Inflammatory macrophage treated with lipopolysaccharide for 1 hour (primary cell): ENCODE results near the gene DNASE1.
"Not testable (repeated sequence)": the region's sequence is repeated elsewhere in the genome, so short reads cannot be mapped to it uniquely, and the experiment has no call there.

Experiments used
- DNase-seq, 2 donors: peaks; one replicate each; pipeline ENCODE4 v3.0.0-alpha.2; 2020 to 2022

Gene DNASE1, protein sequence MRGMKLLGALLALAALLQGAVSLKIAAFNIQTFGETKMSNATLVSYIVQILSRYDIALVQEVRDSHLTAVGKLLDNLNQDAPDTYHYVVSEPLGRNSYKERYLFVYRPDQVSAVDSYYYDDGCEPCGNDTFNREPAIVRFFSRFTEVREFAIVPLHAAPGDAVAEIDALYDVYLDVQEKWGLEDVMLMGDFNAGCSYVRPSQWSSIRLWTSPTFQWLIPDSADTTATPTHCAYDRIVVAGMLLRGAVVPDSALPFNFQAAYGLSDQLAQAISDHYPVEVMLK

DNA sequence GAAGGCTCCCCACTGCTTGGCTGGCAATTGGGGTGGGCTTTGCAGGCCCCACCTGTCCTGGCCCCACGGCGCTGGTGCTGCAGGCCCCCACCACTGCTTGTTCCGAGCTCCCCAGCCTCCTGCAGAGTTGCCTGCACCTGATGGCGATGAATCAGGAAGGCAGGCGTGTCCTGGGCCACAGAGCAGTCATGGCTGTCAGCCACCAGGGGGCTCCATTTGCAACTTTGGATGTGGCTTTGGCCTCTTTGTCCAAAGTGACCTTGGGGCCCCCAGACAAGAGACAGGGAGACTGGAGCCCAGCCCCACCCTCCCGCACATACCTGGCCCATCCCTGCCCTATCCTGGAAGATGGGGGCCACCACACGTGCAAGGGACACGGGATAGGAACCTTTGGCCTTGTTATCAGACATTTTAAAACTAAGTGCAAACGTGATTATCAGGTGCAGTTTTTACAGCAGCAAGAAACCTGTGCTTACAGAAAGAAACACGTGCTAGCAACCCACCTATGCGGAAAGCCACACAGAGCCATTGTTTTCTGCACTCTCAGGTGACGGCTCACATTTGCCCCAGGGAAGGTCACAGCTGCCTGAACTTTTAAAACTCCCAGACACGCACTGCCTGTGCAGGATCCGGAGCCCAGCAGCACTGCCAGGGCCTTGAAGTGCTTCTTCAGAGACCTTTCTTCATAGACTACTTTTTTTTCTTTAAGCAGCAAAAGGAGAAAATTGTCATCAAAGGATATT lies at the start of gene DNASE1:
TSS of gene DNASE1 (plus strand) at position 443 of the 743 bp plus-strand sequence. CDS start 683 bp downstream, outside the sequence.
- DNase-seq = peak; percentile 47 to 75

DNA sequence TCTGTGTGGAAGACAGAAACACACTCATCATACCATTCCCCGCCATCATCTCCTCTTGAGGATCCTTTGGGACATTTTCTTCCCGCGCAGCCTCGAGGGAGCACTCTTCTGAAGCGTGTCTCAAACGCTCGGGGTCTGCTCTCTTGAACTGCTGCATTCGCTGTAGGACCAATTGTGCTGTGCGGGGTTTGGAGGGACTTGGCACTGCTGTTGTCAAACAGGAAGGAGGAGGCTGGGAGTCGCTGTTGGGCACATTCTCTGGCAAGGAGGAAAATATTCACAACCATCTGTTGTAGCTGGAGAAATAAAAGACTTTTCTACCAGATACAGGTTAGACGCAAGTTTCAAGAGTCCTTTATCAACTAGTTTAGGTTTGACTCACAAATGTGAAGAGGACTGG lies 48.0 kb upstream of the DNASE1 start:
- DNase-seq = no peak

DNA sequence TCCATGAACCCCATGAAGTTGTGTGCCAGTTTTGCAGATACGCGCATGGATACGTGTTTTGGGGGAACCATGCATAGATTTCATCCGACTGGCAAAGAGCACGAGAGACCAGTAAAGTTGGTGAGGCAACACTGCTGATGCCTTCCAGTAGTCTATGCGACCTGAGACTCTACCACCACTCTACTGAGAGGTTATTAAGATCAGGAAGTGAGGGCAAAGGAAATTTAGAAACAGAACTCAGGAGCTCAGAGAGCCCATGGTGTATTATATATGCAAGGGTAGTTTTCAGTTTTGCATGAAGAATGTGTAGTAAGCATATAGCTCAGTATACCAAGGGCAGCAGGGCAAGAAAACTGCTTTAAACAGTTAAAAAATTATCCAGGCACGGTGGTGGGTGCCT lies 47.3 kb upstream of the DNASE1 start:
- DNase-seq = no peak

DNA sequence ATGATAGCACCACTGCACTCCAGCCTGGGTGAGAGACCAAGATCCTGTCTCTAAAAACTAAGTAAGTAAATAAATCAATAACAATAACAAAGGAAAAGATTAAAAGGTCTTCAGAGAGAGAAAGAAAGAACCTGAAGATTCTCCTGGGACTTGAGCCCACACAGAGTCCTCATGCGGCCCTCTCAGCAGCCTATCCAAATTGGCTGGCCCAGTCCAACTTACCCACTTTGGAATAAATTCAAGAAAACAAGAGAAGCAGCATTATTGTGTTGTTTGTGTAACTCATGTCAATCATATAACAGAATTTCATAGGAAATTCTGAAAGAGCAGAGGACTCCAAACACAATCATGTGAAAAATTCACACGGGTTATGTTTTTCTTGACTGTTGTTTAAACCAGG lies 46.9 kb upstream of the DNASE1 start:
- DNase-seq = no peak

DNA sequence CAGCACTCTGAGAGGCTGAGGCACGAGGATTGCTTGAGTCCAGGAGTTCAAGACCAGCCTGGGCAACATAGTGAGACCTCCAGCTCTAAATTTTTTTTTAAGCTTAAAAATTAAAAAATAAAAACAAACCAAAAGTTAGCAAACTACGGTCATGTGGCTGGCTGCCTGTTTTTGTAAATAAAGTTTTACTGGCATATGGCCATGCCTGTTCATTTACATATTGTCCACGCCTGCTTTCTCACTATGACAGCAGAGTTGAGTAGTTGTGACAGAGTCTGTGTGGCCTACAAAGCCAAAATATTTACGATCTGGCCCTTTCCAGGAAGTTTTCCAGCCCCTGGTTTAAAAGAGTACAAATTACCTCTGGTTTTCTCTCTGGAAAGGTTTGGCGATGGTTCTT lies 46.4 kb upstream of the DNASE1 start:
- no peak for DNase-seq

DNA sequence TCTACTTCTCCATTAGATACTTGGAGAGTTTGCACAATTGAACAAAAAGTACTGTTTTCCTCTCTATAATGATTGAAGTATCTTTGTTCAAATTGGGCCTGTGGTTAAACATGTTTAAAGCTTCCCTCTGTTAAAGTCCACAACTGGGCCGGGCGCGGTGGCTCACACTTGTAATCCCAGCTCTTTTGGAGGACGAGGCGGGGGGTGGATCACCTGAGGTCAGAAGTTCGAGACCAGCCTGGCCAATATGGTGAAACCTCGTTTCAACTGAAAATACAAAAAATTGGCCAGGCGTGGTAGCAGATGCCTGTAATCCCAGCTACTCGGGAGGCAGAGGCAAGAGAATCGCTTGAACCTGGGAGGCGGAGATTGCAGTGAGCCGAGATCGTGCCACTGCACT lies 45.5 kb upstream of the DNASE1 start:
- DNase-seq = not testable (repeated sequence)

DNA sequence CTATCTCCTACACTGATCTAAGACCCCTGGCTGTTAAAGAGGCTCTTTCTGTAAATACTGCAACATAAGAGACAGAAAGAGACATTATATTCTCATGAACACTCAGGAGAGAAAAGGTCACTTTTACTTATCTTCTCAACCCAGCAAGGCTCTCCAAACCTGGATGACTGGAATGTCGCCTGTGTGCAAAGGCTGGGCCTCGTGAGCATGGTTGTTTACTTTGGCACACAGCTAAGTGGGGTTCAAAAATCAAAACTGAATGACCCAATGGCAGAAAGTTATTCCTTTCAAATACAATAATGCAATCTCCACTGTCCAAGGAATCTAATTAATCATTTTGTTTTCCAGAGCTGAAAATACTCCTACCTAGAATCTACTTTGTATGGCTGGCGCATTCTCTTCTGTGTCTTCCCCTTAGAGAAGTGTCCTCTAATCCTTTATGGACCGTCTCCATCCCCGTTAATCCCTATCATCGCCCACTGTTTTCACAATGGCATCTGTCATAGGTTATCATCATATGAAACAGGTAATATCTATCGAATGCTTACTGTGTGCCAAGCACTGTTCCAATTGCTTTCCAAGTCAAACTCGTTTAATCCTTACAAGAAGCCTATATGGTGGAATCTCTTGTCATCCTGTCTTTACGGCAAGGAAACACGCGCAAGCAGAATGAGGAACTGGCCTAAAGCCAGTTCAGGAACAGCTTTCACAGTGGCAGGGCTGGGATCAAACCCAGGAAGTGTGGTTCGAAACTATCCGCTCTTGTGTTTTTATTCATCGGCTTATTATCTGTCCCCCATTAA lies 44.4 kb upstream of the DNASE1 start:
- DNase-seq = peak; percentile 36 to 37

DNA sequence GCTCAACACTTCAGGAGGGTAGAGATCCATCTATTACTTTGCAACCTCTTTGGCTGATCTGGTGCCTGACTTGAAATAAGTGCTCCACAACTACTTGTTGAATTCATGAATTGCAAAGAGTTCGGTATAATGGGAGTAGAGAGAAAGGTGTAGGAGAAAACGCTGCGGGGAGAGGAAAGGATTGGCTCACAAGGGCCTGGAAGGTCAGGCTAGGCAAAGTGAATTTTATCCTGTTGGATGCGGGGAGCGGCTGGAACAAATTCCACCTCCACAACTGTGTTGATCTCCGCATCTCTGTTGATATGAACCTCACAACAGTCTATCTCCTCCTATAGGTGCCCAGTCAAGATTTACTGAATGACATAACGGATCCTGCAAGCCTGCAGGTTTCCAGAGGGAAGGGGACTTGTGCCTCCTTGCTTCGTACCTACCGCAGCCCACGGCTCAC lies 43.8 kb upstream of the DNASE1 start:
- DNase-seq = no peak

DNA sequence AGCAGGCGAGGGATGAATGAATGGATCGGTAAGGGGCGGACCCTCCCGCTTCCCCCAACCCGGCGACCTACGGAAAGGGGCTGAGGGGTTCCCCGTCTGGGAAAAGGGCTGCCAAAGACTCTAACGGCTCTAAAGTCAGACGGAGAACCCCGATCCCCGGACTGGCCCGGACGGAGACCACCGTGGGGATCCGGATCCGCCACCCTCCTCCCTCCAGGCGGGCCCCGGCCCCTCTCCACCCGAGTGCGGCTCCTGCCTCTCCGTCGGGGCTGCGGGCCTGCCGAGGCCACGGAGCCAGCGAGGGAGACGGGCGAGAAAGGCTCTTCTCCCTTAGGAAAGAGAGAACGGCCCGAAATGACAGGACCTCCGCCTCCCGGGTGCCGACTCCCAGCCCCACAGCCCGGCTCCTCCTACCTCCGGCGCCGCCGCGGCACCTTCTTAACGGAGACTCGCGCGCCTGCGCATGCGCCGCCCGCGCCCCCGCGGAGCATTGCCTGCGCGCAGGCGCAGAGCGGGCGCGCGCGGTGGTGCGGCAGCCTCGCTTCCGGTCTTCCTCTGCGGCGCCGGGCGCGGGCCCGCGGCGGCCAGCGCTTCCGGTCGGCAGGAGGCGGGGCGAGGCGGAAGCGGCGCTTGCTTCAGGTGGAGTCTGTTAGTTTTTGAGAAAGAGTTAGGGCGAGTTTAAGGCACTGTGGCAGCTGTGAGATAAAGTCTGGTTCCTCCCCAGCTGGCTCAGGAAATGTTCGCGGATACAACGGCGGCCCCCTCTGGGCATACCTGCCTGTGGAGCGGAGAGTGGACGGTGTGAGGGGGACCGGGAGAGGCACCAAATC lies 43.1 kb upstream of the DNASE1 start, which contains the start of gene SLX4:
TSS of gene SLX4 (minus strand) at position 461 of the 830 bp plus-strand sequence. CDS start 2,642 bp downstream, outside the sequence.
- DNase-seq = peak; percentile 87 to 94

DNA sequence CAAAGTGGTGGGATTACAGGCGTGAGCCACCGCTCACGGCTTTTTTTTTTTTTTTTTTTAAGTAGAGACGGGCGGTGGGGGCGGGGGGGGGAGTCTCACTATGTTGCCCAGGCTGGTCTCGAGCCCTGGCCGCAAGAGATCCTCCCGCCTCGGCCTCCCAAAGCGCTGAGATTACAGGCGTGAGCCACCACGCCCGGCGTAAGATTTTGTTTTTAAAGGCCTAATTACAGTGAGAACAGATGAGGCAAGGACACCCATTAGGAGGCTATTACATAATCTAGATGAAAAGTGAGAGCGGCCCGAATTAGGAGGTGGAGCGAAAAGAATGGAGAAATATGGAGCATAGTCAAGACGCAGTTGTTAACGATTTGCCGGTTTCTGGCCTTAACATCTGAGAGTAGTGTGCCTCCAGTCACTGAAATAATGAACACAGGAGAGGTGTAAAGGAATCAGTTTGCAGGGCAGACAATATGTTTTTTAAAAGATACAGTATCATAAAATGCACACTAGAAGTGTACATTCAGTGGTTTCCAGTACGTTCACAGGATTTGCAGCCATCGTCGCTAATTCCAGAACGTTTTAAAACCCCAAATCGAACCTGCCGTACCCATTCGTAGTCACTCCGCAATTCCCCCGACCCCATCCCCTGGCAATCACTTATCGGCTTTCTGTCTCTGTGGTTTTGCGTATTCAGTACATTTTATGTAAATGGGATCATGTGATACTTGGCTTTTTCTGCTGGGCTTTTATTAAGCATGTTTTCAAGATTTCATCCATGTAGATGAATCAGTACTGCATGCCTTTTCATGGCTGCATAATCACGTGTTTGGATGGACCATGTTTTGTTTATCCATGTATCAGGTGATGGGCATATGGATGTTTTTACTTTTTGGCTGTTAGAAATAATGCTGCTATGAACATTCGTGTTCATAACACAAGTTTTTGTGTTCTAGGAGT lies 41.7 kb upstream of the DNASE1 start:
- no peak for DNase-seq

DNA sequence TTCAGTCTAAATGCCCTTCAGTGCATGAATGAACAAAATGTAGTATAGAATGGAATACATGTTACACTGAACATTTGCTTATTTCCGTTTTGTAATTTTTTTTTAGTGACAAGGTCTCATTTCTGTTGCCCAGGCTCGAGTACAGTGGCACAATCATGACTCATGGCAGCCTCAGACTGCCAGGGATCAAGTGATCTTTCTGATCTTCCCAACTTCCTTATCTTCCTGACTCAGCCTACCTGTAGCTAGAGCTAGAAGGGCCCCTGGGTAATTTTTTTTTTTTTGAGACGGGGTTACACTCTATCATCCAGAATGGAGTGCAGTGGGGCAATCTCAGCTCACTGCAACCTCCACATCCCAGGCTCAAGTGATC lies 35.7 kb upstream of the DNASE1 start:
- DNase-seq = peak; percentile 60 to 74

DNA sequence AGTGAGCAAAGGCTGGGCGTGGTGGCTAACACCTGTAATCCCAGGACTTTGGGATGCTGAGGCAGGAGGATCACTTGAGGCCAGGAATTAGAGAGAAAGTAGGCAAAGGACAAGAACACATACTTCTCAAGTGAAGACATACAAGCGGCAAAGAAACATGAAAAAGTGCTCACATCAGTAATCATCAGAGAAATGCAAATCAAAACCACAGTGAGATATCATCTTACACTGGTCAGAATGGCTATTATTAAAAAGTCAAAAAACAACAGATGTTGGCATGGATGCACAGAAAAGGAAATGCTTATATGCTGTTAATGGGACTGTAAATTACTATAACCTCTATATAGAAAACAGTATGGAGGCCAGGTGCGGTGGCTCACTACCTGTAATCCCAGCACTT lies 30.8 kb upstream of the DNASE1 start:
- DNase-seq = no peak

DNA sequence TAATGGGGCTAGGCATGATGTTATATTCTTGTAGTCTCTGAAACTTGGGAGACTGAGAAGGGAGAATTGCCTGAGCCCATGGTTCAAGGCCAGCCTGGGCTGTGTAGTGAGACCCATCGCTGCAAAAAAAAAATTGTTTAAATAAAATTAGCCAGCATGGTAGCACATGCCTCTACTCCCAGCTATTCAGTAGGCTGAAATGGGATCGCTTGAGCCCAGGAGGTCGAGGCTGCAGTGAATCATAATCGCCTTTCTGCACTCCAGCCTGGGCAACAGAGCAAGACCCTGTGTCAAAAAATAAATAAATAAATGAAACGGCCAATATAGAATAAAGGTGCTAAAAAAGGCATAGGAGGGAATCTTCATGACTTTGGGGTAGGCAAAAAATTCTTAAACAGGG lies 29.2 kb upstream of the DNASE1 start:
- DNase-seq = no peak

DNA sequence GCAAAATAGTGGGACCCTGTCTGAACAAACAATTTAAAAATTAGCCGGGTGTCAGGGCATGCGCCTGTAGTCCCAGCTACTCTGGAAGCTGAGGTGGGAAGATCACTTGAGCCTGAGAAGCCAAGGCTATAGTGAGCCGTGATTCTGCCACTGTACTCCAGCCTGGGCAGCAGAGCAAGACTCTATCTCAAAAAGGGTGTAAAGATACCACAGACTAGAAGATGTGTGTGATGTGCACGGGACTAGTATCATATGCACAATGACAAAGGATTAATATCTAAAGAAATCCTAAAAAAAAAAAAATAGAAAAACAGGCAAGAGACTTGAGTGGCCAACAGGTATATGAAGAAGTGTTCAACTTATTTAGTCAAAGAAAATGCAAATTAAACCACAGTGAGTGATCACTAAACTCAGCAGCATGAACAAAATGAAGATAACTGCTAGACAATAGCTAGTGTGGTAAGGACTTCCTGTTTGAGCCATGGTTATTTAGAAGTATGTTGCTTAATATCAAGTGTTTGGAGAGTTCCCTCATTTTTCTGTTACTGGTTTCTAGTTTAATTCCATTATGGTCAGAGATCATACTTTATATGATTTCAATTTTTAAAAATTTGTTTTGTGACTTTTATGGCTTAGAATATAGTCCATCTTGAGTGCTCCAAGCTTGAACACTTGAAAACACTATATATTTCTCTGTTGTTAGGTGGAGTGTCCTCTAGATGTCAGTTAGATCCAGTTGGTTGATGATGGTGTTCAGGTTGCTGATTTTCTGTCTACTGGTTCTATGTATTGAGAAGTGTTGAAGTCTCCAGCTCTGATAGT lies 28.4 kb upstream of the DNASE1 start:
- peak; percentile 40 to 49 for DNase-seq

DNA sequence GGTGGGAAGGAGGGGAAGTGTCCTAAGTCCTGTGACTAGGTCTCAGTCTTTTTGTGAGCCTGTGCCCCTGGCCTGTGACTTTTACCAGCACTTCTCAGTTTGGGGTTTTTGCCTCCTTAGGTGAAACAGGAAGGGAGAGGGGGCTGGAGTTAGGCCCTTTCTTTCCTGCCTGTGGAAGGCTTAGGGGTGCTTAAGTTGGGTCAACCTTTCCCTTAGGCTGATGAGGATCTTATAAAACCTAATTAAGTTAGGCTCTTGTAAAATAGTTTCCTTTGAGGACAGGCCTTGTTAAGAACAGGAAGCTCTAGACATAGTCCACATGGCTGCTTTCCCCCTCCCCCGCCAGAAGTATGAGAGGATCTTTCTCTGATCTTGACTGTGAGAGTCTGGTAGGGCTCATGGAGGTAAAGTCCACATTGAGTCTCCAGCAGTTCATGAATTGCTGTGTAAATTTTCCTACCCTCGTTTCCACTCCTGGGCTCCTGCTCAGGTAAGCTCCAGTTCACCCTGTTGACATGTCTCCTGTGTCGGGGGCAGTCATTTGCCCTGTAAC lies 17.0 kb upstream of the DNASE1 start:
- DNase-seq = peak in 1 of 2 donors; percentile 37

DNA sequence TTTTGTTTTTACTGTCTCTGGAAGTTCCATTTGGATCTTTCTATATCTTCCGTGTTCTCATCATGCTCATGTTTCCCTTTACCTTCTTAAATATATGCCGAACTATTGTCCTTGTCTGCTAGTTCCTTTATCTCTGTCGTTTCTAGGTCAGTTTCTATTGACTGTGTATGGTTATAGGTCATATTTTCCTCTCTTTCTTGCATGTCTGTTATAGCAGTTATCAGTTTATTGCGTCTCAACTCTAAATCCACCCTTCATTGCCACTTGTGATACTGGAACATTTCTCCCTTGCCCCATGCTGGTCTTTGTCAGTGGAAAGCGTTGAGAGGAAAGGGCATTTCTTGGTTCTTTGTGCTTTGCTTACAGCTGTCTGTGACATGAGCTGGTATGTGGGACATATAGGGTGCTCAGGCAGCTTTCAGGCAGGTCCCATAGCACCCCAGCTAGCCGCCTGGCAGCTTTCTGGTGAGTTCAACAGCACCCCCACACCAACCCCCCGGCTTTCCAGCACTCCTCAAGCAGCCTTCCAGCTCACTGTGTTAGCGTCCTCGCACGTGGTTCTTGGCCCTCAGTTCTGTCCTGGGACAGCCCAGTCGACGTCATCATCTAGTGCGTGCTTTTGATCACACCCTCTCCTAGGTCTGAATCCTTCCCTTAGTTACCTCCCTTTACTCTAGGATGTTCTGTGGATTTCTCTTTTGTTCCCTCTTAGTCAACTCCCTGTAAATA lies 15.4 kb upstream of the DNASE1 start:
- no peak for DNase-seq

DNA sequence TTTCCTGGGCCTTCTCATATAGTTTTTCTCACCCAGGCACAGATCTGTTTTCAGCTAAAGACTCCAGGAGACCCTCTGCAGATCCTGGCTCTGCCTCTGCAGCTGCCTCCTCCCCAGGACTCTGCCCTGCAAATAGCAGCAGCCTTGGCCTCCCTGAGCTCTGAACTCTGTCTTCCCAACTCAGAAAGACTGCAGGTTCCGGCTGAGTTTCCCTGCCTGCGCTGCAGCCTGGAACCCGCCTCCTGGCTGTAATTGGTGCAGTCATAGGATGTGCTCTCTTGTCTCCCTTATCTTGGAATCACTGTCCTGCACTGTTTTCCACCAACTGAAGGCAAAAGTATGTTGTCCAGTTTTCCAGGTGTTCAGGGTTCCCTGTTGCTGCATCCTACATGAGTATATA lies 14.3 kb upstream of the DNASE1 start:
- DNase-seq = no peak

DNA sequence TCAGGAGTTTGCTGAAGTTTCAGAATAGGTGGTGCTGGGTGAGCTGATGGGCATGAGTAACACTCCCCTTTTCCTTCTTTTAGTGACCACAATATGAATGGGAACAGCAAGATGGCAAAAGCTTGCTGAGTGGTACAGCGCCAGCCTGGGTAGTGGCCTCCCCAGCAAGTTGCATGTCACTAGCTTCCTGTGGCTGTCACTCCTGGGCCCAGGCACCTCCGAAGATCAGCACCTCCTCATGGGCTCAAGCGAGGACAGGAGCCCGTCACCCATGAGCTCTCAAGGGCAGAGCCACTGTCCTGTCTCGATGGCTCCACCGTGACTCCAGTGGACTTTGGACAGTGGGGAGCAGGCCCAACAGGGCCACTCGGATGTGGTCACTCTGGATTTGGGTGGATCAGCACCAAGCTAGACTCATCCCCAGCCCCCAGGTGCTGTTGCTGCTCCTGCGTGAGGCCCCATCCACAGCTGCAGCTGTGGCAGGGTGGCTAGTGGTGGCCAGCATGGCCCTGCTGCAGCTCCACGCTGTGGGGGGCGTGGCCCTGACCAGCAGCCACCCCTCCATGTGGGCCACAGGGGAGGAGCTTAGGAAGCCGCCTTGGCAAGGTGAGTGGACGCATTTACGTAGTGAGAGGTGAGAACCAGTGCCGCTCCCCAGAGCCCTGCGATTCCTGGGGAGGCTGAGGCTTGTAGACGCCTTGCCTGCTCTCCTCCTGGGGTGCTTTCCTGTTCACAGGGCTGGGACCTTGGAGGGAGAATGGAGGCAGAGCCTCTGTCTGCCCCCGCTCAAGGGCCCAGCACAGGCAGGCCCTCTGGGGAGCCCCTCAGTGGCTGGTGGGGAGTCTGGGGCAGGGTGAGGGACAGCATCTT lies 13.6 kb upstream of the DNASE1 start:
- no peak for DNase-seq
